ENCODE results near the gene PRR29. TPM values are rescaled to one million over a fixed set of nuclear protein-coding genes. Genes with fewer than 3 reads are reported as not detected.

PRR29 gene
- total RNA-seq, 1 experiment from 2014 or later = 0.85 TPM

DNA sequence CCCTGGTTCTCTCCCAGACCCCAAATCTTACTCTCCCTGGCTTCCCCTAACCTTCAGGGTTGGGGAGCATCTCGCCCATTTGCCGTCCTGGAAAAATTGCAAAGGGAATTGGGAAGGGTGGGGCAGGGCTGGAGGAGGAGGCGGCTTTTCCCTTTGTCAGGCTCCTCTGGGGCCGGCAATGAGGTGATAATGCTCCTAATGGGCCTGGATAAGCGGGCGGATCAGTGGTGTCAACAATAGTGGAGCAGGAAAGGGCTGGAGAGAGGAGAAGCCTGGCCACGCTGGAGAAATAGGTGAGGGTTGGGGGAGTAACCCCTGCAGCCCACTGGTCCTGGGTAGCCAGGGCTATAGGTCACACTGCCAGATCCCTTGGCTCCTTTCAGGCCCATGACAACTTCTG lies 37.7 kb upstream of the PRR29 start:
- no peaks in the 10 kb centered on the region for H3K9me3 Mint-ChIP-seq
- ChIA-PET CTCF (interaction anchor here (1.4 to 4.0 kb wide), 7 partner anchors 14 to 66 kb away, joined by 4 to 46 read pairs (median 16); partner anchors contain the start of gene CSHL1), POLR2A (interaction anchor here (1.4 kb wide), 1 partner anchor 9 kb away, joined by 3 read pairs; no protein-coding TSS in a partner anchor)
- TF ChIP-seq, protein P1, sequence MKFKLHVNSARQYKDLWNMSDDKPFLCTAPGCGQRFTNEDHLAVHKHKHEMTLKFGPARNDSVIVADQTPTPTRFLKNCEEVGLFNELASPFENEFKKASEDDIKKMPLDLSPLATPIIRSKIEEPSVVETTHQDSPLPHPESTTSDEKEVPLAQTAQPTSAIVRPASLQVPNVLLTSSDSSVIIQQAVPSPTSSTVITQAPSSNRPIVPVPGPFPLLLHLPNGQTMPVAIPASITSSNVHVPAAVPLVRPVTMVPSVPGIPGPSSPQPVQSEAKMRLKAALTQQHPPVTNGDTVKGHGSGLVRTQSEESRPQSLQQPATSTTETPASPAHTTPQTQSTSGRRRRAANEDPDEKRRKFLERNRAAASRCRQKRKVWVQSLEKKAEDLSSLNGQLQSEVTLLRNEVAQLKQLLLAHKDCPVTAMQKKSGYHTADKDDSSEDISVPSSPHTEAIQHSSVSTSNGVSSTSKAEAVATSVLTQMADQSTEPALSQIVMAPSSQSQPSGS (CRISPR knock-in tag; IDR thresholded peaks at IDR 0.05; ENCODE audit: borderline replicate concordance, low read depth) = no peak
- TF ChIP-seq, protein P2, sequence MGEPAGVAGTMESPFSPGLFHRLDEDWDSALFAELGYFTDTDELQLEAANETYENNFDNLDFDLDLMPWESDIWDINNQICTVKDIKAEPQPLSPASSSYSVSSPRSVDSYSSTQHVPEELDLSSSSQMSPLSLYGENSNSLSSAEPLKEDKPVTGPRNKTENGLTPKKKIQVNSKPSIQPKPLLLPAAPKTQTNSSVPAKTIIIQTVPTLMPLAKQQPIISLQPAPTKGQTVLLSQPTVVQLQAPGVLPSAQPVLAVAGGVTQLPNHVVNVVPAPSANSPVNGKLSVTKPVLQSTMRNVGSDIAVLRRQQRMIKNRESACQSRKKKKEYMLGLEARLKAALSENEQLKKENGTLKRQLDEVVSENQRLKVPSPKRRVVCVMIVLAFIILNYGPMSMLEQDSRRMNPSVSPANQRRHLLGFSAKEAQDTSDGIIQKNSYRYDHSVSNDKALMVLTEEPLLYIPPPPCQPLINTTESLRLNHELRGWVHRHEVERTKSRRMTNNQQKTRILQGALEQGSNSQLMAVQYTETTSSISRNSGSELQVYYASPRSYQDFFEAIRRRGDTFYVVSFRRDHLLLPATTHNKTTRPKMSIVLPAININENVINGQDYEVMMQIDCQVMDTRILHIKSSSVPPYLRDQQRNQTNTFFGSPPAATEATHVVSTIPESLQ (CRISPR knock-in tag; IDR thresholded peaks at IDR 0.05) = no peak
- TF ChIP-seq, protein P3, sequence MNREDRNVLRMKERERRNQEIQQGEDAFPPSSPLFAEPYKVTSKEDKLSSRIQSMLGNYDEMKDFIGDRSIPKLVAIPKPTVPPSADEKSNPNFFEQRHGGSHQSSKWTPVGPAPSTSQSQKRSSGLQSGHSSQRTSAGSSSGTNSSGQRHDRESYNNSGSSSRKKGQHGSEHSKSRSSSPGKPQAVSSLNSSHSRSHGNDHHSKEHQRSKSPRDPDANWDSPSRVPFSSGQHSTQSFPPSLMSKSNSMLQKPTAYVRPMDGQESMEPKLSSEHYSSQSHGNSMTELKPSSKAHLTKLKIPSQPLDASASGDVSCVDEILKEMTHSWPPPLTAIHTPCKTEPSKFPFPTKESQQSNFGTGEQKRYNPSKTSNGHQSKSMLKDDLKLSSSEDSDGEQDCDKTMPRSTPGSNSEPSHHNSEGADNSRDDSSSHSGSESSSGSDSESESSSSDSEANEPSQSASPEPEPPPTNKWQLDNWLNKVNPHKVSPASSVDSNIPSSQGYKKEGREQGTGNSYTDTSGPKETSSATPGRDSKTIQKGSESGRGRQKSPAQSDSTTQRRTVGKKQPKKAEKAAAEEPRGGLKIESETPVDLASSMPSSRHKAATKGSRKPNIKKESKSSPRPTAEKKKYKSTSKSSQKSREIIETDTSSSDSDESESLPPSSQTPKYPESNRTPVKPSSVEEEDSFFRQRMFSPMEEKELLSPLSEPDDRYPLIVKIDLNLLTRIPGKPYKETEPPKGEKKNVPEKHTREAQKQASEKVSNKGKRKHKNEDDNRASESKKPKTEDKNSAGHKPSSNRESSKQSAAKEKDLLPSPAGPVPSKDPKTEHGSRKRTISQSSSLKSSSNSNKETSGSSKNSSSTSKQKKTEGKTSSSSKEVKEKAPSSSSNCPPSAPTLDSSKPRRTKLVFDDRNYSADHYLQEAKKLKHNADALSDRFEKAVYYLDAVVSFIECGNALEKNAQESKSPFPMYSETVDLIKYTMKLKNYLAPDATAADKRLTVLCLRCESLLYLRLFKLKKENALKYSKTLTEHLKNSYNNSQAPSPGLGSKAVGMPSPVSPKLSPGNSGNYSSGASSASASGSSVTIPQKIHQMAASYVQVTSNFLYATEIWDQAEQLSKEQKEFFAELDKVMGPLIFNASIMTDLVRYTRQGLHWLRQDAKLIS (CRISPR knock-in tag; IDR thresholded peaks at IDR 0.05; ENCODE audit: borderline replicate concordance) = no peak
- TF ChIP-seq, protein P4, sequence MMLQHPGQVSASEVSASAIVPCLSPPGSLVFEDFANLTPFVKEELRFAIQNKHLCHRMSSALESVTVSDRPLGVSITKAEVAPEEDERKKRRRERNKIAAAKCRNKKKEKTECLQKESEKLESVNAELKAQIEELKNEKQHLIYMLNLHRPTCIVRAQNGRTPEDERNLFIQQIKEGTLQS (CRISPR knock-in tag; conservative IDR thresholded peaks at IDR 0.05) = no peak
- TF ChIP-seq RORB (CRISPR knock-in tag; IDR thresholded peaks at IDR 0.05) (no peak), NFYB (CRISPR knock-in tag; conservative IDR thresholded peaks at IDR 0.05; ENCODE audit: low read depth) (no peak), GABPB1 (CRISPR knock-in tag; IDR thresholded peaks at IDR 0.05) (no peak), SMAD3 (CRISPR knock-in tag; IDR thresholded peaks at IDR 0.05; ENCODE audit: borderline replicate concordance) (no peak), HMGA2 (CRISPR knock-in tag; IDR thresholded peaks at IDR 0.05) (no peak), JAZF1 (CRISPR knock-in tag; IDR thresholded peaks at IDR 0.05) (no peak), NR3C1 (CRISPR knock-in tag; conservative IDR thresholded peaks at IDR 0.05; ENCODE audit: low read depth) (no peak), TCF7 (CRISPR knock-in tag; IDR thresholded peaks at IDR 0.05; ENCODE audit: low read depth) (no peak), ZNF232 (CRISPR knock-in tag; IDR thresholded peaks at IDR 0.05) (no peak)
- TF ChIP-seq, protein P5, sequence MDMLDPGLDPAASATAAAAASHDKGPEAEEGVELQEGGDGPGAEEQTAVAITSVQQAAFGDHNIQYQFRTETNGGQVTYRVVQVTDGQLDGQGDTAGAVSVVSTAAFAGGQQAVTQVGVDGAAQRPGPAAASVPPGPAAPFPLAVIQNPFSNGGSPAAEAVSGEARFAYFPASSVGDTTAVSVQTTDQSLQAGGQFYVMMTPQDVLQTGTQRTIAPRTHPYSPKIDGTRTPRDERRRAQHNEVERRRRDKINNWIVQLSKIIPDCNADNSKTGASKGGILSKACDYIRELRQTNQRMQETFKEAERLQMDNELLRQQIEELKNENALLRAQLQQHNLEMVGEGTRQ (CRISPR knock-in tag; IDR thresholded peaks at IDR 0.05) = no peak
- TF ChIP-seq, protein P6, sequence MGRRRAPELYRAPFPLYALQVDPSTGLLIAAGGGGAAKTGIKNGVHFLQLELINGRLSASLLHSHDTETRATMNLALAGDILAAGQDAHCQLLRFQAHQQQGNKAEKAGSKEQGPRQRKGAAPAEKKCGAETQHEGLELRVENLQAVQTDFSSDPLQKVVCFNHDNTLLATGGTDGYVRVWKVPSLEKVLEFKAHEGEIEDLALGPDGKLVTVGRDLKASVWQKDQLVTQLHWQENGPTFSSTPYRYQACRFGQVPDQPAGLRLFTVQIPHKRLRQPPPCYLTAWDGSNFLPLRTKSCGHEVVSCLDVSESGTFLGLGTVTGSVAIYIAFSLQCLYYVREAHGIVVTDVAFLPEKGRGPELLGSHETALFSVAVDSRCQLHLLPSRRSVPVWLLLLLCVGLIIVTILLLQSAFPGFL (CRISPR knock-in tag; IDR thresholded peaks at IDR 0.05; ENCODE audit: borderline replicate concordance) = no peak
- TF ChIP-seq, protein P7, sequence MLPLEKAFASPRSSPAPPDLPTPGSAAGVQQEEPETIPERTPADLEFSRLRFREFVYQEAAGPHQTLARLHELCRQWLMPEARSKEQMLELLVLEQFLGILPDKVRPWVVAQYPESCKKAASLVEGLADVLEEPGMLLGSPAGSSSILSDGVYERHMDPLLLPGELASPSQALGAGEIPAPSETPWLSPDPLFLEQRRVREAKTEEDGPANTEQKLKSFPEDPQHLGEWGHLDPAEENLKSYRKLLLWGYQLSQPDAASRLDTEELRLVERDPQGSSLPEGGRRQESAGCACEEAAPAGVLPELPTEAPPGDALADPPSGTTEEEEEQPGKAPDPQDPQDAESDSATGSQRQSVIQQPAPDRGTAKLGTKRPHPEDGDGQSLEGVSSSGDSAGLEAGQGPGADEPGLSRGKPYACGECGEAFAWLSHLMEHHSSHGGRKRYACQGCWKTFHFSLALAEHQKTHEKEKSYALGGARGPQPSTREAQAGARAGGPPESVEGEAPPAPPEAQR (CRISPR knock-in tag; IDR thresholded peaks at IDR 0.05) = no peak
- TF ChIP-seq, protein P8, sequence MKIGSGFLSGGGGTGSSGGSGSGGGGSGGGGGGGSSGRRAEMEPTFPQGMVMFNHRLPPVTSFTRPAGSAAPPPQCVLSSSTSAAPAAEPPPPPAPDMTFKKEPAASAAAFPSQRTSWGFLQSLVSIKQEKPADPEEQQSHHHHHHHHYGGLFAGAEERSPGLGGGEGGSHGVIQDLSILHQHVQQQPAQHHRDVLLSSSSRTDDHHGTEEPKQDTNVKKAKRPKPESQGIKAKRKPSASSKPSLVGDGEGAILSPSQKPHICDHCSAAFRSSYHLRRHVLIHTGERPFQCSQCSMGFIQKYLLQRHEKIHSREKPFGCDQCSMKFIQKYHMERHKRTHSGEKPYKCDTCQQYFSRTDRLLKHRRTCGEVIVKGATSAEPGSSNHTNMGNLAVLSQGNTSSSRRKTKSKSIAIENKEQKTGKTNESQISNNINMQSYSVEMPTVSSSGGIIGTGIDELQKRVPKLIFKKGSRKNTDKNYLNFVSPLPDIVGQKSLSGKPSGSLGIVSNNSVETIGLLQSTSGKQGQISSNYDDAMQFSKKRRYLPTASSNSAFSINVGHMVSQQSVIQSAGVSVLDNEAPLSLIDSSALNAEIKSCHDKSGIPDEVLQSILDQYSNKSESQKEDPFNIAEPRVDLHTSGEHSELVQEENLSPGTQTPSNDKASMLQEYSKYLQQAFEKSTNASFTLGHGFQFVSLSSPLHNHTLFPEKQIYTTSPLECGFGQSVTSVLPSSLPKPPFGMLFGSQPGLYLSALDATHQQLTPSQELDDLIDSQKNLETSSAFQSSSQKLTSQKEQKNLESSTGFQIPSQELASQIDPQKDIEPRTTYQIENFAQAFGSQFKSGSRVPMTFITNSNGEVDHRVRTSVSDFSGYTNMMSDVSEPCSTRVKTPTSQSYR (CRISPR knock-in tag; IDR thresholded peaks at IDR 0.05) = no peak
- H3K27me3 Mint-ChIP-seq (ENCODE audit: low read depth) = no peaks in the 10 kb centered on the region
- ATAC-seq (no peak), DNase-seq (ENCODE audit: low spot score) (no peak)
- peak overlapping the region; percentile 76 for H3K4me3 Mint-ChIP-seq
- no peaks in the 10 kb centered on the region; the same call in 1 of the 2 replicates for H3K36me3 Mint-ChIP-seq
- H3K27ac Mint-ChIP-seq = no peak overlapping the region
- H3K4me1 Mint-ChIP-seq = peaks cover 20% of the 10 kb centered on the region

Measured in WTC11 (cell line).